Panc1 (cell line): ENCODE data around the gene DHPS. TPM values are rescaled to one million over a fixed set of nuclear protein-coding genes. Genes with fewer than 3 reads are reported as not detected.

Experiments used
- ATAC-seq: fragments of 200-7000 bp; cut with Tn5 transposase; 2 replicates; pipeline ENCODE4 v1.9.1; 2020; ENCODE audit warnings: mild to moderate bottlenecking, moderate library complexity
- BruUV-seq: library from RNA; stranded (reverse); fragments of 400-500 nt; replicated peaks from 2 replicates; lab custom pipeline; 2021; lab: Mats Ljungman, UMichigan
- CTCF ChIA-PET: fragments of 300-600 bp; sonication (Branson Sonifier 250); formaldehyde crosslinking; loops from one replicate; lab custom pipeline; 2022; ENCODE audit warnings: antibody characterized with exemption; lab: Charles Lee
- POLR2A ChIA-PET: fragments of 300-600 bp; sonication (Branson Sonifier 250); formaldehyde crosslinking; loops from one replicate; lab custom pipeline; 2022; ENCODE audit warnings: antibody characterized with exemption; lab: Charles Lee
- DNase-seq: peaks from one replicate; pipeline ENCODE4 v3.0.0-alpha.2; 2010; ENCODE audit warnings: low read depth, low spot score
- H3K27ac ChIP-seq: 2 replicates; pipeline ENCODE4 v1.5.1; 2011; ENCODE audit warnings: mild to moderate bottlenecking, low read length, inconsistent platforms
- H3K27me3 ChIP-seq: fragments of 200-500 bp; sonication (Bioruptor generic); 2 replicates; pipeline ENCODE4 v1.6.0; 2014; ENCODE audit warnings: low read length, inconsistent platforms; ENCODE audit not compliant: control insufficient read depth, insufficient read depth
- H3K36me3 ChIP-seq: fragments of 200-500 bp; sonication (Bioruptor generic); 2 replicates; pipeline ENCODE4 v1.5.1; 2014; ENCODE audit warnings: inconsistent platforms, mild to moderate bottlenecking, low read length, moderate library complexity; ENCODE audit not compliant: control insufficient read depth, insufficient read depth
- H3K4me1 ChIP-seq: 2 replicates; pipeline ENCODE4 v1.5.1; 2011; ENCODE audit warnings: inconsistent platforms, mild to moderate bottlenecking, low read length, moderate library complexity; ENCODE audit not compliant: control insufficient read depth, insufficient read depth
- H3K4me3 ChIP-seq, 2 experiments: 2 replicates each; pipeline ENCODE4 v1.5.1; 2011 to 2012; ENCODE audit warnings: low read depth in 2 of 2, low read length in 2 of 2, mild to moderate bottlenecking in 2 of 2, inconsistent platforms in 1 of 2, moderate library complexity in 1 of 2
- H3K9me3 ChIP-seq: fragments of 200-500 bp; sonication (Bioruptor generic); 2 replicates; pipeline ENCODE4 v1.5.1; 2014; ENCODE audit warnings: low read depth, mild to moderate bottlenecking, inconsistent platforms, low read length, moderate library complexity; ENCODE audit not compliant: control insufficient read depth, insufficient read depth
- CTCF ChIP-seq: fragments of 450-650 bp; IDR thresholded peaks from 2 replicates; pipeline ENCODE4 v1.5.1; 2017; ENCODE audit warnings: mild to moderate bottlenecking
- POLR2AphosphoS5 ChIP-seq: IDR thresholded peaks from 2 replicates; pipeline ENCODE4 v1.6.1; 2012; ENCODE audit warnings: mild to moderate bottlenecking, low read depth, low read length, moderate library complexity
- REST ChIP-seq, 2 experiments: IDR thresholded peaks; 2 replicates each; pipeline ENCODE4 v1.6.1; 2011 to 2012; ENCODE audit warnings: low read depth in 2 of 2, control low read depth in 1 of 2, low read length in 1 of 2, mild to moderate bottlenecking in 1 of 2, moderate library complexity in 1 of 2; ENCODE audit not compliant: insufficient read depth in 1 of 2
- SIN3A ChIP-seq: IDR thresholded peaks from 2 replicates; pipeline ENCODE4 v1.6.1; 2012; ENCODE audit warnings: low read depth, mild to moderate bottlenecking, low read length, moderate library complexity, borderline replicate concordance; ENCODE audit not compliant: insufficient read depth
- TCF7L2 ChIP-seq: IDR thresholded peaks from 2 replicates; pipeline ENCODE4 v1.6.1; 2011; ENCODE audit warnings: mild to moderate bottlenecking, low read depth, low read length, inconsistent platforms
- in situ Hi-C: cut with HindIII; loops from 2 replicates; pipeline ENCODE4 v1.10.0; 2016; ENCODE audit warnings: low sequenced_read_pairs, low pct_unique_long_range_greater_than_20kb
- intact Hi-C: fragments of 100-400 bp; cut with micrococcal nuclease; formaldehyde crosslinking; loops from one replicate; pipeline ENCODE4 v1.10.0; 2022; ENCODE audit not compliant: unreplicated experiment
- total RNA-seq: library from RNA; stranded (reverse); gene quantifications from one replicate; pipeline ENCODE4 v1.2.1, GENCODE V29; 2021; ENCODE audit not compliant: unreplicated experiment

DHPS gene
- total RNA-seq, 1 experiment from 2014 or later, result 76.9 TPM

- H3K4me3 ChIP-seq, result no peak overlapping the region
- H3K4me1 ChIP-seq, result peaks cover 2% of the 10 kb centered on the region; the same call in 1 of the 2 replicates
- no peak for ATAC-seq
- no TSS peak for BruUV-seq
- no peaks in the 10 kb centered on the region for H3K36me3 ChIP-seq
- intact Hi-C loops (no loop called here), in situ Hi-C loops (no loop called here)
- no peaks in the 10 kb centered on the region for H3K27me3 ChIP-seq
- ChIA-PET CTCF (interaction anchor here (0.6 kb wide), 1 partner anchor 164 kb away, joined by 4 read pairs; no protein-coding TSS in a partner anchor), POLR2A (interaction anchor here (0.6 kb wide), 1 partner anchor 22 kb away, joined by 4 read pairs; no protein-coding TSS in a partner anchor)
- H3K9me3 ChIP-seq, result no peaks in the 10 kb centered on the region
- TF ChIP-seq REST (IDR thresholded peaks at IDR 0.05; ENCODE audit: insufficient read depth in 1 of 2, low read depth in 2 of 2, low read length in 1 of 2), result no peak
- TF ChIP-seq CTCF, result no peak
- no peak for TF ChIP-seq SIN3A
- TF ChIP-seq TCF7L2, result no peak
- TF ChIP-seq POLR2AphosphoS5, result no peak
- DNase-seq, result no peak
- H3K27ac ChIP-seq, result no peak overlapping the region
Measured at GRCh38 chr19:12660980-12661379, 20.7 kb downstream of the DHPS start.

GRCh38 chr19:12657966-12658365 is 23.7 kb downstream of the DHPS start:
- H3K36me3 ChIP-seq, result no peaks in the 10 kb centered on the region
- TF ChIP-seq REST (IDR thresholded peaks at IDR 0.05; ENCODE audit: insufficient read depth in 1 of 2, low read depth in 2 of 2, low read length in 1 of 2) (no peak), POLR2AphosphoS5 (no peak), TCF7L2 (no peak), CTCF (no peak), SIN3A (no peak)
- no peaks in the 10 kb centered on the region for H3K9me3 ChIP-seq
- DNase-seq (no peak), ATAC-seq (no peak)
- ChIA-PET POLR2A (no interaction called here), CTCF (no interaction called here)
- BruUV-seq, result no TSS peak
- H3K27ac ChIP-seq, result no peak overlapping the region
- H3K4me3 ChIP-seq, result no peak overlapping the region
- in situ Hi-C loops (no loop called here), intact Hi-C loops (no loop called here)
- H3K4me1 ChIP-seq, result no peaks in the 10 kb centered on the region
- no peaks in the 10 kb centered on the region for H3K27me3 ChIP-seq
